ENCODE data around the gene SLC37A1.

SLC37A1 gene

GRCh38 chr21:42580793-42581321 lies 67.2 kb downstream of the SLC37A1 start:
- DNase-seq, result no peak

DNA sequence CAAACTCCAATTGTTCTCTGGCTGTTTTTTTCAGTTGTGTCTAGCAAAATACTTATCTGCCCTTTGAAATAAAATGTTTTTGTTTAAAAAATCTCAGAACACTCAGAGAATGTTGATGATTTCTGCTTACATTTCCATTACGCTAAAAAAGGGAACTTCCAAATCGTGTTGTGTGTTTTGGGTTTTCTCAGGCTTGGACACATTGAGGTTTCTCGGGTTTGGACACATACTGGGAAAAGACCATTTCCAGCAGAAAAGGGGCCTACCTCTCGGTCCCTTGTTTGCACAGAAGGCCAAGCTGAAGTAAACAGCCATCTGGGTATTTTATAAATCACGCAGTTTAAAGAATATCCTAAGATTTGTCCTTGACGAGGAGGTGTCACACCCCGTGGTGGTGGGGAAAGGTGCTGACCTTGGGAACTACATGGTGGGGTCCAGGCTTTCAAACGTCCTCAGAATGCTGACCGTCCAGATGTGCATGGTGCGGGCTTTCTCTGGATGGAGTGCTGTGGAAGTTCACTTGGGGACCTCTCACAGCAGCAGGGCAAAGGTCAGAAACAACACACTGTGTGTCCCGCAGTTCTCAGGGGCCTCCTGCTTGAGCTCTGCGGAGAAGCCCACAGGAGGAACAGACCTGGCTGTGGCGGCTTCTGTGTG lies 67.8 kb downstream of the SLC37A1 start:
- DNase-seq, result no peak

DNA sequence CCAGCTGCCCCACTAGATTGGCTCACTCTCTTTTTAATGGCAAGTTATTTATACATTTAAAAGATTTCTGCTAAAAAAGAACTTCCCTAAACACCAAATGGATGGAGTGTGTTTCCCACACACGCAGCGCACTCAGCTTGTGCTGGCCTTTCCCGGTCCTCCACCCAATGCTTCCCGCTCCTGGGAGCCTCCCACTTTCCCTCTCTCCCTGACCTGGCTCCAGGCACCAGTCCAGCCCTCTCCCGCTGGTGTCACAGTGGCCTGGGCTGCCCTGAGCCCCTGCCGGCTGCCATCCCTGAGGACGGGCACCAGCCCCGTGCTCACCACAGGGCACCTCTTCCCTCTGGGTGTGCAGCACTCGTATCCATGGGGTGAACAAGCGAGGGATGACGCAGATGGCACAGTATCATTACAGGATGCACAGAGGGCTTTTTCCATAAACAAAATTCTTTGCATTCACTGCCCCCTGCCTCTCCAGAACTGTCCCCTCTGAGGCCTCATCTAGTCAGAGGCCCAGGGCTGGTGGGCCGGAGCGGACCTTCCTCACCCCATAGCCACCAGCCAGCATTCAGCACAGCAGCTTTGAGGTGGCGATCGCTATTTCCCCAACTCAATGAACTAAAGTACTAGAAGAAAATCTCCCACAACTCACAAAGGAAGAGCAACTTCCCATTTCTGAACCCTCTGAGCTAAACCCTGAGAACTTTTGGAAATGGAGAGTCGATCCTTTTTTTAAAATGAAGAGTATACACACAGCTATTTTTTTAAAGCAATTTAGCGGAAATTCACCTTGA lies 68.5 kb downstream of the SLC37A1 start:
- peak; percentile 18 for DNase-seq

GRCh38 chr21:42582787-42583476 lies 69.3 kb downstream of the SLC37A1 start:
- no peak for DNase-seq

DNA sequence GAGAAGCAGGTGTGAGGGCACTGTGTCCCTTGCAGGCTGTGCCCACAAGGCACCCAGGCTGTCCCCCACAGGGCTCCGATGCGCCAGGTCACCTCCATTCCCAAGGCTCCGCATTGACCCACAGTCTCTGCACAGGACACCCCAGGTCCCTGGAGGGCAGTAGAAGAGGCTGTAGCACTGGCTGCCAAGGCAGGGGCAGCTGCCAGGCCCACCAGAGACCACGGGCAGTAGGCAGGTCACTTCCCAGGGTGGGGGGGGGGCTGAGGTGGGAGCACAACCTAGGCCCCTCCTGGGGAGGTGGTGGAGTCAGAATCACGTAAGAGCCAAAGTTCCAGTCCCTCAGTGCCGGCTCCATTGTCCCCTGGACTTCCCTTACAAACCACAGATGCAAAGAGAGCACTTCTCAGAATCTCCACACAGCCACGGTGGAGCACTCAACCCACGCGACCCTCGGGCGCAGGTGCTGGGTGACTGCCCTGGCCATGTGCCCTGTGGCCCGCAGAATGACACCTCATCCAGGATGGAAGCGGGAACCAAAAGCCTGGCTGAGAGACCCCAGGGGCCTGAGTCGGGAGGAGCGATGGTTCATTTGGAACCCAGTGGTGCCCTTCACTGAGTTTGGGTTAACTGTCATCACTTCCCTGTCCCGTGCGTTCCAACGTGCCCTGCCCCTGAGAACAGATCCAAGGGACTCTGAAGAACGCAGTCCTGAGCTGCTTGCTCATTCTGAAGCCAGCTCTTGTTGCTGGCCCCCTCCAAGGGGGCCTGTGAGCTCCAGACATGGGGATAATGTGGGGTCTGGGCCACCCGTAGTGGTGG lies 70.0 kb downstream of the SLC37A1 start:
- no peak for DNase-seq

DNA sequence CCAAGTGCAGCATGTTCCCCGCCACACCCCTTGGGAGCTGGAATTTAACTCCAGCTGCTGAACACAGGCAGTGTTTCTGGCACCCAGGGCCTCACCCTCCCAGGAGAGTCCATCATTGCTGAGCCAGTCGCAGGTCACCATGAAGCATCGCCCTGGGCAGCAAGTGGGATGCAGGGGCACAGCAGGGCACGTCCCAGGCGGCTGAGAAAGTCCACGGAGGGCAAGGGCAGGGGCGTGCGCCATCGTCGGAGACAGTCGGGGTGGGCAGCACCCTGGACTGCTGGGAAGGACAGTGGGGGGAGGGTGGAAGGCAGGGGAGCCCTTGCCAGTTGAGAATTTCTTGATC lies 70.6 kb downstream of the SLC37A1 start:
- DNase-seq, result no peak

- DNase-seq, result no peak
Measured at GRCh38 chr21:42585881-42586280, 72.2 kb downstream of the SLC37A1 start.

DNA sequence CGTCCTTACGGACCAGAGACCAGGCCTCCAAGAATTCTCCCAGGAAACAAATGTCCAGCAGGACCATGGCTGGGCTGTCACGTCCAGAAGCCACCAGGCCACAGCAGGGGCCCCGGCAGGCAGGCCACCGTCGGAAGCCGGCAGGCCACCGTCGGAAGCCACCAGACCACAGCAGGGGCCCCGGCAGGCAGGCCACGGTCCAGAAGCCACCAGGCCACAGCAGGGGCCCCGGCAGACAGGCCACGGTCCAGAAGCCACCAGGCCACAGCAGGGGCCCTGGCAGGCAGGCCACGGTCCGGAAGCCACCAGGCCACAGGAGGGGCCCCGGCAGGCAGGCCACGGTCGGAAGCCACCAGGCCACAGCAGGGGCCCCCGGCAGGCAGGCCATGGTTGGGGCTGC lies 72.8 kb downstream of the SLC37A1 start:
- DNase-seq, result no peak

- DNase-seq, result no peak
Measured at GRCh38 chr21:42587036-42587435, 73.4 kb downstream of the SLC37A1 start.

GRCh38 chr21:42590431-42591131 lies 76.9 kb downstream of the SLC37A1 start:
- DNase-seq, result no peak

GRCh38 chr21:42591170-42591869 lies 77.7 kb downstream of the SLC37A1 start:
- DNase-seq, result no peak

GRCh38 chr21:42592156-42592820 lies 78.6 kb downstream of the SLC37A1 start:
- no peak for DNase-seq

DNA sequence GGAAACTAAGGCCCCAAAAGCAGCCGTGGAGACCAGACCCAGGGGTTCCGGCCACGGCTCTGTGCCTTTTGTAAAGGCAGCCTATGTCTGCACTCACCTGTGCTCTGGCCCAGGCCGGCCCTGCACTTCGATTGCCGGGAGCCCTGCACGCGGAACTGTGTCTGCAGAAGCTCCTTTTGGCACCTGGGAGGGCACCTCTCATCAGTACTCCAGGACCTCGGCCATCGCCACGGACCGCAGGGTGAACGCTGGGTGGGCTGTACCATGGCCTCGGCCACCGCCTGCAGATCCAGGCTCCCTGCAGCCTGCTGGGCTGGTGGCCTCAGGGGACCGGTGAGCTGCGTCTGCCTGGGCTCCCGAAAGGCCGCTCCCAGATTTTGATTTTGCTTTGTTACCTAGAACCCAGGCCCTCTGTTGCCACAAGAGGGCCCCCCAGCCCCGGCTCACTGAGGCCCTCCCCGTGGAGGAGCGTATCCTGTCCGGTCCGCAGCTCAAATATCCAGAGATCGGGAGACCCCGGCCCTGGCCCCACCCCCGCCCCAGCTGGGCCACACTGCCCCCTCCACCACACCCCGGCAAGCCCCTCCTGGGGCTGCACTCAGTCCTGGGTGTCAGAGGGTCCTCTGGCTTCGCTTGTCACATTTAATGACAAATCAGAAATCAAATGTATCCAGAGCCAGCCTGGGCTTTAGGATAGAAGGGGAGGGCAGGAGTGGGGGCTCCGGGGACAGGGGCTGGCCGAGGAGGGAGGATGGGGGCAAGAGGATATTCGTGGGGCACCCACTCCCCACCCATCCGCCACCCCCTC lies 79.6 kb downstream of the SLC37A1 start:
- DNase-seq, result peak; percentile 87

- no peak for DNase-seq
Measured at GRCh38 chr21:42594616-42595282, 81.1 kb downstream of the SLC37A1 start.

- no peak for DNase-seq
Measured at GRCh38 chr21:42595283-42596187, 81.9 kb downstream of the SLC37A1 start.

DNA sequence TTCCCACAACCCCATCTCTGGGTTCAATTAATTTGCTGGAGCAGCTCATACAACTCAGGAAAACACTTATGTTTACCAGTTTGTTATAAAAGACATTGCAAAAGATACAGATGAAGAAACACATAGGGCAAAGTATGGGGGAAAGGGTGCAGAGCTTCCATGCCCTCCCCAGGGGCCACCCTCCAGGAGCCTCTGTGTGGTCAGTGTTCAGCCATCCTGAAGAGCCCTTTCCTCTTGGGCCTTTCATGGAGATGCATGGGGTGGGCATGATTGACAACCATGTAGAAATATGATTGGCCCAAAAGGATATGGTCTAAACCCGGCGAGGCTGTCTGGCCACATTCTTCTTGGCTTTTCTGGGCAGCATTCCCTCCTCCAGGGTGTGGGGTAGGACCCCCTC lies 83.0 kb downstream of the SLC37A1 start:
- no peak for DNase-seq

GRCh38 chr21:42597487-42598158 lies 84.0 kb downstream of the SLC37A1 start:
- no peak for DNase-seq

Data from eye (tissue), 1 donor.